Caco-2 (cell line): Measurements from ENCODE around the gene MSANTD4. TPM values are rescaled to one million over a fixed set of nuclear protein-coding genes. Genes with fewer than 3 reads are reported as not detected.

Experiments
- BruUV-seq: library from RNA; stranded (reverse); fragments of 400-500 nt; replicated peaks from 2 replicates; lab custom pipeline; 2021; lab: Mats Ljungman, UMichigan
- CTCF ChIA-PET: fragments of 300-600 bp; sonication (Branson Sonifier 250); formaldehyde crosslinking; loops from one replicate; lab custom pipeline; 2022; ENCODE audit warnings: antibody characterized with exemption; lab: Charles Lee
- POLR2A ChIA-PET: fragments of 300-600 bp; sonication (Branson Sonifier 250); formaldehyde crosslinking; loops from one replicate; lab custom pipeline; 2022; ENCODE audit warnings: antibody characterized with exemption; lab: Charles Lee
- DNase-seq, 2 experiments: peaks; one replicate each; pipeline versions ENCODE4 v3.0.0 to v3.0.0-alpha.2; 2020 to 2022
- H3K27me3 ChIP-seq: replicated peaks from 2 replicates; pipeline ENCODE4 v1.6.0; 2011; ENCODE audit warnings: low read length; ENCODE audit not compliant: control insufficient read depth, insufficient read depth
- H3K36me3 ChIP-seq: 2 replicates; pipeline ENCODE4 v1.5.1; 2011; ENCODE audit warnings: low read length; ENCODE audit not compliant: control insufficient read depth, insufficient read depth
- H3K4me1 ChIP-seq: fragments of 250-450 bp; sonication (Bioruptor Pico); 2 replicates; pipeline ENCODE4 v1.5.1; 2020; ENCODE audit warnings: mild to moderate bottlenecking
- H3K4me3 ChIP-seq: 2 replicates; pipeline ENCODE4 v1.5.1; 2011; ENCODE audit warnings: low read depth, mild to moderate bottlenecking, control low read depth, low read length
- H3K9me3 ChIP-seq: fragments of 250-450 bp; sonication (Bioruptor Pico); 2 replicates; pipeline ENCODE4 v1.5.1; 2020; ENCODE audit warnings: mild to moderate bottlenecking, moderate library complexity
- H3K27ac Mint-ChIP-seq: one replicate; pipeline ENCODE4 v1.8.0; 2022; ENCODE audit warnings: mixed read lengths; ENCODE audit not compliant: unreplicated experiment
- H3K27me3 Mint-ChIP-seq: one replicate; pipeline ENCODE4 v1.8.0; 2022; ENCODE audit warnings: mixed read lengths; ENCODE audit not compliant: insufficient read depth, unreplicated experiment
- H3K36me3 Mint-ChIP-seq: one replicate; pipeline ENCODE4 v1.8.0; 2022; ENCODE audit warnings: mild to moderate bottlenecking, mixed read lengths; ENCODE audit not compliant: insufficient read depth, unreplicated experiment
- H3K4me1 Mint-ChIP-seq: one replicate; pipeline ENCODE4 v1.8.0; 2022; ENCODE audit warnings: low read depth, mixed read lengths; ENCODE audit not compliant: unreplicated experiment
- H3K4me3 Mint-ChIP-seq: one replicate; pipeline ENCODE4 v1.8.0; 2022; ENCODE audit warnings: mild to moderate bottlenecking, moderate library complexity, mixed read lengths; ENCODE audit not compliant: unreplicated experiment
- H3K9me3 Mint-ChIP-seq: one replicate; pipeline ENCODE4 v1.8.0; 2022; ENCODE audit warnings: mixed read lengths; ENCODE audit not compliant: unreplicated experiment
- CTCF ChIP-seq, 2 experiments: fragments of 200-600 bp in 1 of 2; IDR thresholded peaks; 1 replicate in 1 of 2; 2 replicates in 1 of 2; pipeline versions ENCODE4 v1.5.1 to v1.8.0; 2011 to 2022; ENCODE audit warnings: antibody characterized with exemption in 1 of 2, control low read depth in 1 of 2, inconsistent platforms in 1 of 2, low read depth in 1 of 2, low read length in 1 of 2, mild to moderate bottlenecking in 1 of 2, moderate library complexity in 1 of 2; ENCODE audit not compliant: insufficient read depth in 1 of 2, severe bottlenecking in 1 of 2, unreplicated experiment in 1 of 2
- intact Hi-C: fragments of 100-400 bp; cut with micrococcal nuclease; formaldehyde crosslinking; loops from one replicate; pipeline ENCODE4 v1.10.0; 2022; ENCODE audit not compliant: unreplicated experiment
- total RNA-seq: library from RNA; stranded (reverse); gene quantifications from 2 replicates; pipeline ENCODE4 v1.2.3, GENCODE V29; 2022

The MSANTD4 gene
- total RNA-seq, 1 experiment from 2014 or later, result 25.7 TPM

GRCh38 chr11:106021181-106021966 lies 666 bp downstream of the MSANTD4 start:
- no peaks in the 10 kb centered on the region for H3K9me3 Mint-ChIP-seq
- ChIA-PET POLR2A (no interaction called here), CTCF (no interaction called here)
- peaks cover 11% of the 10 kb centered on the region for H3K4me1 ChIP-seq
- peak overlapping the region; percentile 81 for H3K4me3 ChIP-seq
- no peak for DNase-seq
- peaks cover 13% of the 10 kb centered on the region for H3K4me1 Mint-ChIP-seq
- H3K36me3 Mint-ChIP-seq, result peaks cover 16% of the 10 kb centered on the region
- peak overlapping the region; percentile 86 for H3K4me3 Mint-ChIP-seq
- no peaks in the 10 kb centered on the region for H3K27me3 ChIP-seq
- peak overlapping the region; percentile 51 for H3K27ac Mint-ChIP-seq
- no peaks in the 10 kb centered on the region for H3K36me3 ChIP-seq
- no peaks in the 10 kb centered on the region for H3K9me3 ChIP-seq
- intact Hi-C loops, result loop anchor here (2.0 kb wide), 1 partner anchor 59 kb away; no protein-coding TSS in a partner anchor
- TF ChIP-seq CTCF (IDR thresholded peaks at IDR 0.05; ENCODE audit: insufficient read depth in 1 of 2, low read depth in 1 of 2, low read length in 1 of 2, severe bottlenecking in 1 of 2, unreplicated experiment in 1 of 2), result no peak
- H3K27me3 Mint-ChIP-seq, result no peaks in the 10 kb centered on the region
- BruUV-seq, result no TSS peak

DNA sequence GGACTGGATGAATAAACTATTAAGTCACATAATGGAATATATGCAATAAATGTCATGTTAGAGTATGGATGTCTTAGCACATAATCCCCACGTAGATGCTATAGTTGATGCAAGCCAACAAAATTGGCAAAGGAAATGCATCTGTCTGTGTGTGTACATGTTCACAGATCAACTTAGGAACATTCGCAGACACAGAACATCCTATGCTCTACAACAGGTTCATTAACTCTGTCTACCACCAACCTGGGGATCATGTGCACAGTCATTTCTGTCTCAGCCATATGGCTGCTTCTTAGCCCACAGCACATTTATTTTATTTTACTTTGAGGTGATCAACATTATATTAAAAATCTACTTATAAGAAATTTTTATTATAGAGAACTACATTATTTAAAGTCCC lies 4.9 kb downstream of the MSANTD4 start:
- Mint-ChIP-seq H3K4me1 (peaks cover 6% of the 10 kb centered on the region), H3K4me3 (no peak overlapping the region), H3K9me3 (no peaks in the 10 kb centered on the region), H3K36me3 (peaks cover 3% of the 10 kb centered on the region), H3K27ac (no peak overlapping the region), H3K27me3 (no peaks in the 10 kb centered on the region)
- Histone ChIP-seq H3K4me1 (peaks cover 7% of the 10 kb centered on the region; the same call in 1 of the 2 replicates), H3K9me3 (no peaks in the 10 kb centered on the region), H3K4me3 (no peak overlapping the region), H3K27me3 (no peaks in the 10 kb centered on the region), H3K36me3 (no peaks in the 10 kb centered on the region)
- no peak for TF ChIP-seq CTCF (IDR thresholded peaks at IDR 0.05; ENCODE audit: insufficient read depth in 1 of 2, low read depth in 1 of 2, low read length in 1 of 2, severe bottlenecking in 1 of 2, unreplicated experiment in 1 of 2)
- BruUV-seq, result no TSS peak
- DNase-seq, result no peak
- CTCF ChIA-PET, result no interaction called here
- intact Hi-C loops, result no loop called here
- POLR2A ChIA-PET, result no interaction called here

DNA sequence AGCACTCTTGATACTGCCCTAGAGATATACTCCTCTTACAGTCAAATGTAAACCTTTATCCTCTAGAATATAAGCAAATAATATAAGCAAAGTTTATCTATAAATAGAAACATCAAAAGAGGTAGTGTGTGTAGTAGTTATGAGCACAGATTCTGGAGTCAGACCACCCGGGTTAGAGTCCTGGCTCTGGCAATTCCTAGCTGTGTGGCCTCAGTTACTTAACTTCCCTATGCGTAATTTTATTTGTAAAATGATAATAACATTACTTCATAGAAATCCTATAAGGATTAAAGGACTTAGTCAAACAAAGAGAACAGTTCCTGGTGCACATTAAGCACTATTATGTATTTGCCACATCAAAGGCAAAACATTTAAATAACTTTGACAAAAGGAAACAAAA lies 7.0 kb downstream of the MSANTD4 start:
- intact Hi-C loops, result no loop called here
- Histone ChIP-seq H3K27me3 (no peaks in the 10 kb centered on the region), H3K4me1 (no peaks in the 10 kb centered on the region), H3K4me3 (no peak overlapping the region), H3K36me3 (peaks cover 3% of the 10 kb centered on the region), H3K9me3 (no peaks in the 10 kb centered on the region)
- H3K36me3 Mint-ChIP-seq, result peaks cover 14% of the 10 kb centered on the region
- TF ChIP-seq CTCF (IDR thresholded peaks at IDR 0.05; ENCODE audit: insufficient read depth in 1 of 2, low read depth in 1 of 2, low read length in 1 of 2, severe bottlenecking in 1 of 2, unreplicated experiment in 1 of 2), result no peak
- H3K27me3 Mint-ChIP-seq, result no peaks in the 10 kb centered on the region
- no peak overlapping the region for H3K27ac Mint-ChIP-seq
- DNase-seq, result no peak
- no peak overlapping the region for H3K4me3 Mint-ChIP-seq
- ChIA-PET CTCF (no interaction called here), POLR2A (no interaction called here)
- BruUV-seq, result no TSS peak
- H3K9me3 Mint-ChIP-seq, result no peaks in the 10 kb centered on the region
- H3K4me1 Mint-ChIP-seq, result no peaks in the 10 kb centered on the region
